Measurements from ENCODE around the gene S1PR2.

Gene S1PR2

DNA sequence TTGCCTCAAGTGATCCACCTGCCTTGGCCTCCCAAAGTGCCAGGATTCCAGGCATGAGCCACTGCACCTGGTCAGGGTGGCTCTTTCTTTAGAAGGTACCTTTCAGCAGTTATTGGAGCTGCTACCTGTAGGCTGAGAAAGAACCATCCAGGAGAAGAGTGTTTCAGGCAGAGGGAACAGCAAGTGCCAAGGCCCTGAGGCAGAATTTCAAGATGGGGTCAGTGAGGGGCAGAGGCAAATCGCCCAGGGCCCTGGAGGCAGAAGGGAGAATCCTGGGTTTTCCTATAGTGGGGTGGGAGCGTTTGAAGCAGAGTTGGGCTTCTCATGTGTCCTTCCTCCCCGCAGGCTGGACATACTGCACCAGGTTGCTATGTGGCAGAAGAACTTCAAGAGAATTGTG, 23.1 kb upstream of the S1PR2 start:
- no peak for ATAC-seq

DNA sequence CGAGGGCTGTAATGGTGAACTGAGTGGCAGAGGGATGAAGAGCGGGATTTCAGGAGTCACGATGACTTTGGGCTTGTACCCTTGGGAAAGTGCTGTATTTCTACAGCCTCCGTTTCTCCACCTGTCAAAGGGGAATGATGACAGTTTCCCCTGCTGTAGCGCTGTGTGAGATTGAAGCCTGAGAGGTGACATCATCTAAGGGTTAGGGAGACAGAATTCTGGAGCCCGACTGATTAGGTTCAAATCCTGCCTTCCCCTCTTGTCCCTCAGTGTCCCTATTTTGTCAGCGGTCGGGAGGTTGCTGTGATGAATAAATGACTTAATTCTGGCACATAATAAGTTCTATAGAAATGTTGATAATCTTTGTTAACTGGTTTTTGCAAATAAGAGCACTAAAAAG, 21.6 kb upstream of the S1PR2 start:
- TF ChIP-seq ARNTL (CRISPR knock-in tag; IDR thresholded peaks at IDR 0.05; ENCODE audit: borderline replicate concordance, low read depth) (no peak), ZNF70 (CRISPR knock-in tag; IDR thresholded peaks at IDR 0.05) (no peak)
- ATAC-seq: no peak

More for the DNA sequence above, 23.1 kb upstream of the S1PR2 start:
- TF ChIP-seq RARB (CRISPR knock-in tag; IDR thresholded peaks at IDR 0.05) (no peak), TCF4 (CRISPR knock-in tag; IDR thresholded peaks at IDR 0.05; ENCODE audit: borderline replicate concordance) (no peak), SNAI2 (CRISPR knock-in tag; IDR thresholded peaks at IDR 0.05) (no peak), CREB5 (CRISPR knock-in tag; IDR thresholded peaks at IDR 0.05; ENCODE audit: low read depth) (no peak), ESRRG (CRISPR knock-in tag; IDR thresholded peaks at IDR 0.05) (no peak), ZC3H10 (CRISPR knock-in tag; IDR thresholded peaks at IDR 0.05) (no peak), ARNTL (CRISPR knock-in tag; IDR thresholded peaks at IDR 0.05; ENCODE audit: borderline replicate concordance, low read depth) (no peak), POU6F1 (CRISPR knock-in tag; IDR thresholded peaks at IDR 0.05; ENCODE audit: borderline replicate concordance, low read depth) (no peak), PPARA (CRISPR knock-in tag; IDR thresholded peaks at IDR 0.05; ENCODE audit: borderline replicate concordance) (no peak), ZFP3 (CRISPR knock-in tag; IDR thresholded peaks at IDR 0.05) (no peak), ISL1 (CRISPR knock-in tag; IDR thresholded peaks at IDR 0.05) (no peak), OSR1 (CRISPR knock-in tag; IDR thresholded peaks at IDR 0.05) (no peak), ZFP30 (CRISPR knock-in tag; IDR thresholded peaks at IDR 0.05) (no peak), GLIS3 (CRISPR knock-in tag; IDR thresholded peaks at IDR 0.05) (no peak), CSDC2 (CRISPR knock-in tag; IDR thresholded peaks at IDR 0.05) (no peak), BACH2 (CRISPR knock-in tag; IDR thresholded peaks at IDR 0.05; ENCODE audit: borderline replicate concordance) (no peak)
- TF ChIP-seq, protein P1, sequence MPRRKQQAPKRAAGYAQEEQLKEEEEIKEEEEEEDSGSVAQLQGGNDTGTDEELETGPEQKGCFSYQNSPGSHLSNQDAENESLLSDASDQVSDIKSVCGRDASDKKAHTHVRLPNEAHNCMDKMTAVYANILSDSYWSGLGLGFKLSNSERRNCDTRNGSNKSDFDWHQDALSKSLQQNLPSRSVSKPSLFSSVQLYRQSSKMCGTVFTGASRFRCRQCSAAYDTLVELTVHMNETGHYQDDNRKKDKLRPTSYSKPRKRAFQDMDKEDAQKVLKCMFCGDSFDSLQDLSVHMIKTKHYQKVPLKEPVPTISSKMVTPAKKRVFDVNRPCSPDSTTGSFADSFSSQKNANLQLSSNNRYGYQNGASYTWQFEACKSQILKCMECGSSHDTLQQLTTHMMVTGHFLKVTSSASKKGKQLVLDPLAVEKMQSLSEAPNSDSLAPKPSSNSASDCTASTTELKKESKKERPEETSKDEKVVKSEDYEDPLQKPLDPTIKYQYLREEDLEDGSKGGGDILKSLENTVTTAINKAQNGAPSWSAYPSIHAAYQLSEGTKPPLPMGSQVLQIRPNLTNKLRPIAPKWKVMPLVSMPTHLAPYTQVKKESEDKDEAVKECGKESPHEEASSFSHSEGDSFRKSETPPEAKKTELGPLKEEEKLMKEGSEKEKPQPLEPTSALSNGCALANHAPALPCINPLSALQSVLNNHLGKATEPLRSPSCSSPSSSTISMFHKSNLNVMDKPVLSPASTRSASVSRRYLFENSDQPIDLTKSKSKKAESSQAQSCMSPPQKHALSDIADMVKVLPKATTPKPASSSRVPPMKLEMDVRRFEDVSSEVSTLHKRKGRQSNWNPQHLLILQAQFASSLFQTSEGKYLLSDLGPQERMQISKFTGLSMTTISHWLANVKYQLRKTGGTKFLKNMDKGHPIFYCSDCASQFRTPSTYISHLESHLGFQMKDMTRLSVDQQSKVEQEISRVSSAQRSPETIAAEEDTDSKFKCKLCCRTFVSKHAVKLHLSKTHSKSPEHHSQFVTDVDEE (CRISPR knock-in tag; IDR thresholded peaks at IDR 0.05): no peak
- TF ChIP-seq, protein P2, sequence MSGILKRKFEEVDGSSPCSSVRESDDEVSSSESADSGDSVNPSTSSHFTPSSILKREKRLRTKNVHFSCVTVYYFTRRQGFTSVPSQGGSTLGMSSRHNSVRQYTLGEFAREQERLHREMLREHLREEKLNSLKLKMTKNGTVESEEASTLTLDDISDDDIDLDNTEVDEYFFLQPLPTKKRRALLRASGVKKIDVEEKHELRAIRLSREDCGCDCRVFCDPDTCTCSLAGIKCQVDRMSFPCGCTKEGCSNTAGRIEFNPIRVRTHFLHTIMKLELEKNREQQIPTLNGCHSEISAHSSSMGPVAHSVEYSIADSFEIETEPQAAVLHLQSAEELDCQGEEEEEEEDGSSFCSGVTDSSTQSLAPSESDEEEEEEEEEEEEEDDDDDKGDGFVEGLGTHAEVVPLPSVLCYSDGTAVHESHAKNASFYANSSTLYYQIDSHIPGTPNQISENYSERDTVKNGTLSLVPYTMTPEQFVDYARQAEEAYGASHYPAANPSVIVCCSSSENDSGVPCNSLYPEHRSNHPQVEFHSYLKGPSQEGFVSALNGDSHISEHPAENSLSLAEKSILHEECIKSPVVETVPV (CRISPR knock-in tag; IDR thresholded peaks at IDR 0.05): no peak

DNA sequence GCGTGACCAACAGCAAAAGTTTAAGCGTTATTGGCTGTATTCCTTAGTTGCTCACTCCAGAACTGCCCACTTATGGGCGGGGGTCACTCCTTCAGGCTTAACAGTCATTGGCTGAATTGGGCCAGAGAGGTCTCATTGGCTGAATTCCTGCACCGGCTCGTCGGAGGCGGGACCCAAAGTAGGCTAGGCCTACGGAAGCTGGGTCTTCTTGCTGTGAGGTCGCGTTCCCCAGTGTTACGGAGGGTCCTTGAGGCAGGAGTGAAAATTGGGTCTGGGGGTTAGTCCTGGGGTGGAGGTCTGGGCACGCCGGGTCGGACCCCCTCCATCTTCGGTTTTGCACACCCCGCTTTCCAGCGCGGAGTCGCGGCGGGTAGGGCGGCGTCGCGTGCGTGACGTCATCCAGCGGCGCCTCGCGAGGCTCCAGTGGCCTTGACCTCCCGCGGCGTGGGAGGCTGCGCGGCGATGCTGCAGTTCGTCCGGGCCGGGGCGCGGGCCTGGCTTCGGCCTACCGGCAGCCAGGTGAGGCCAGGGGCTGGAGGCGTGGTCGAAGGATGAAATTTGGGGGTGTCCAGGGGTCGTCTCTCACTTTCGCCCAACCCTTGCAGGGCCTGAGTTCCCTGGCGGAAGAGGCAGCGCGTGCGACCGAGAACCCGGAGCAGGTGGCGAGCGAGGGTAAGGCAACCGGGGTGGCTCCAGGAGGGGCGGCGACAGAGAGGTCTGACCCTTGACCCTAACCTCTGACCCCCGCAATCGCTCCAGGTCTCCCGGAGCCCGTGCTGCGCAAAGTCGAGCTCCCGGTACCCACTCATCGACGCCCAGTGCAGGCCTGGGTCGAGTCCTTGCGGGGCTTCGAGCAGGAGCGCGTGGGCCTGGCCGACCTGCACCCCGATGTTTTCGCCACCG, 20.9 kb upstream of the S1PR2 start, which contains the start of gene MRPL4:
Gene MRPL4, plus strand, starts transcription at position 423 of the 903 bp plus-strand sequence. Its CDS starts 40 bp downstream, at position 463.
- peak; percentile 95 for ATAC-seq
- TF ChIP-seq CREB5 (CRISPR knock-in tag; IDR thresholded peaks at IDR 0.05; ENCODE audit: low read depth) (no peak), SNAI2 (CRISPR knock-in tag; IDR thresholded peaks at IDR 0.05) (no peak), OSR1 (CRISPR knock-in tag; IDR thresholded peaks at IDR 0.05) (no peak), ZFP30 (CRISPR knock-in tag; IDR thresholded peaks at IDR 0.05) (no peak), TOX (CRISPR knock-in tag; IDR thresholded peaks at IDR 0.05; ENCODE audit: borderline replicate concordance) (no peak), ZC3H10 (CRISPR knock-in tag; IDR thresholded peaks at IDR 0.05) (no peak), ZNF70 (CRISPR knock-in tag; IDR thresholded peaks at IDR 0.05) (no peak), BACH2 (CRISPR knock-in tag; IDR thresholded peaks at IDR 0.05; ENCODE audit: borderline replicate concordance) (0 out of 2 replicates have a peak, but pooled peaks have one; percentile 22), ESRRG (CRISPR knock-in tag; IDR thresholded peaks at IDR 0.05) (no peak), ZFP3 (CRISPR knock-in tag; IDR thresholded peaks at IDR 0.05) (0 out of 2 replicates have a peak, but pooled peaks have one; percentile 55)
- TF ChIP-seq, protein P1 (CRISPR knock-in tag; IDR thresholded peaks at IDR 0.05): 0 out of 2 replicates have a peak, but pooled peaks have one; percentile 46
- TF ChIP-seq, protein P2 (CRISPR knock-in tag; IDR thresholded peaks at IDR 0.05): no peak

Measured in SK-N-SH treated with all-trans-retinoic acid at 6 μM for 48 hours (cell line).